ENCODE data around the gene SCGB3A1.

- TF ChIP-seq BACH1 (tag; IDR thresholded peaks at IDR 0.05) (no peak), SMC3 (conservative IDR thresholded peaks at IDR 0.05; ENCODE audit: insufficient read depth, low read depth, low read length) (no peak), CTCF (IDR thresholded peaks at IDR 0.05 in 2 of 3, conservative IDR thresholded peaks at IDR 0.05 in 1 of 3; ENCODE audit: insufficient read depth in 2 of 3, low read depth in 1 of 3, low read length in 3 of 3) (no peak), FOXA3 (CRISPR knock-in tag; conservative IDR thresholded peaks at IDR 0.05 in 1 of 2, IDR thresholded peaks at IDR 0.05 in 1 of 2) (no peak), SMAD3 (CRISPR knock-in tag; conservative IDR thresholded peaks at IDR 0.05) (no peak), BCL6 (CRISPR knock-in tag; IDR thresholded peaks at IDR 0.05) (no peak), ELF4 (CRISPR knock-in tag; IDR thresholded peaks at IDR 0.05) (no peak), AFF1 (IDR thresholded peaks at IDR 0.05; ENCODE audit: low read depth in 1 of 2, partially characterized antibody in 2 of 2) (no peak), CBX3 (IDR thresholded peaks at IDR 0.05; ENCODE audit: borderline replicate concordance in 1 of 2, low read length in 2 of 2) (no peak), SIN3A (IDR thresholded peaks at IDR 0.05; ENCODE audit: borderline replicate concordance in 2 of 2, control insufficient read depth in 1 of 2, low read depth in 2 of 2, low read length in 2 of 2) (no peak)
Measured at GRCh38 chr5:180613814-180614188, 22.5 kb upstream of the SCGB3A1 start.
